HG02870 (cell line): ENCODE measurements around the gene POFUT2.

ENCODE experiments used
- ATAC-seq: cut with Tn5 transposase; IDR thresholded peaks from one replicate; pipeline ENCODE4 v1.9.1; 2021; ENCODE audit warnings: mild to moderate bottlenecking, moderate library complexity; ENCODE audit not compliant: unreplicated experiment

The POFUT2 gene, protein sequence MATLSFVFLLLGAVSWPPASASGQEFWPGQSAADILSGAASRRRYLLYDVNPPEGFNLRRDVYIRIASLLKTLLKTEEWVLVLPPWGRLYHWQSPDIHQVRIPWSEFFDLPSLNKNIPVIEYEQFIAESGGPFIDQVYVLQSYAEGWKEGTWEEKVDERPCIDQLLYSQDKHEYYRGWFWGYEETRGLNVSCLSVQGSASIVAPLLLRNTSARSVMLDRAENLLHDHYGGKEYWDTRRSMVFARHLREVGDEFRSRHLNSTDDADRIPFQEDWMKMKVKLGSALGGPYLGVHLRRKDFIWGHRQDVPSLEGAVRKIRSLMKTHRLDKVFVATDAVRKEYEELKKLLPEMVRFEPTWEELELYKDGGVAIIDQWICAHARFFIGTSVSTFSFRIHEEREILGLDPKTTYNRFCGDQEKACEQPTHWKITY

DNA sequence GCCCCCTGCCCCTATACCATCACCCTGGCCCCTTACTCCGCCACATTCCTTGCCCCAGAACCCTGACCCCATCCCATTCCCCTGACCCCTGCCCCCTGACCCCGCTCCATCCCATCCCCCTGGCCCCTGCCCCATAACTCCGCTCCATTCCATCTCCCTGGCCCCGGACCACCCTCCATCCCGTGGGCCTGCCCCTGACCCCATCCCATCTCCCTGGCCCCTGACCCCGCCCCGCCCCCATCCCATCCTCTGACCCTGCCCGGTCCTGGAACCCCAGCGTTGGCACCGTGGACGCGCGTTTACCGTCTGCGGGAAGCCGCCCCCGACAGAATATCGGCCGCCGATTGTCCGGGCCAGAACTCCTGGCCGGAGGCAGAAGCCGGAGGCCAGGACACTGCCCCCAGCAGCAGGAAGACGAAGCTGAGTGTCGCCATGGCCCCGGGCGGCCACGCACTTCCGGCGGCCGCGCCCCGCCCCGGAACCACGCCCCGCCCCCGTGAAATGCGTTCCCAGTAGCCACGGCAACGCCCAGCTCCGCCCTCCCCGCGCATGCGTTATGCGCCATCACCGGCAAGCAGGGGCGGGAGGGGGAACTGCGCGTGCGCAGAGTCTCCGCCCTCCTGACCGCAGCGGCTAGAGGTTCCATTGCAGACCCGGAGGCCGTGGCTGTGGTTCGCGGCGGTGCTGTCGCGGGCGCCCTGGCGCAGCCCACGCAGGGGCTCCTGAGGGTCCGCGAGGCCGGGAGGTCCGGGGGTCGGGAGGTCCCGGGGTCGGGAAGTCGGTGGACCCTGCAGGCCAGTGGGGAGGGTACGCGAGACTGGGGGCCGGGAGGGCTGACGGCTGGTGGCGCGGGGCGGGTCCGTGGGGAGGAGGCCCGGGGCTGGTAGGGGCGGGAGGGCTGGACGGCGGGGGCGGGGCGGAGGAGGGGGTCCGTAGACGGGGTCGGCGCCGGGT lies at the start of gene POFUT2:
TSS of gene POFUT2 (minus strand) at position 458 of the 954 bp plus-strand sequence. CDS start at position 434, 24 bp downstream.
- peak; percentile 72 for ATAC-seq

DNA sequence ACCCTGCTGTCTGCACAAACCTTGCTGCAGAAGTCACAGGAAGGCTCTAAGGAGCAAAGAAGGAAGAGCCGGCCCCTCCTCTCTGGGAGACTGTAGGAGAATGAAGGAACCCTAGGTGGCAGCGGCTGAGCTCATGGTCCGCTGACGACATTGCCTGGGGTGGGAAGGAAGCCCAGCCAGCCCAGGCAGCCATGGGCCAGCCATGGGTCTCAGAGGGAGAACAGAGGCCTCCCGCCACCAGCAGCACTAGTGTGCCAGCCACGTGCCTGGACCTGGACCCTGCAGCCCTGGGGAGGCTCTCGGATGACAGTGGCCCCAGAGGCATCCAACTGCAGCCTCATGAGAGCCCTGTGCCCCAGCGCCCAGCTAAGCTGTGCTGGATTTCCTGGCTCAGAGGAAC lies 49.2 kb upstream of the POFUT2 start:
- no peak for ATAC-seq

DNA sequence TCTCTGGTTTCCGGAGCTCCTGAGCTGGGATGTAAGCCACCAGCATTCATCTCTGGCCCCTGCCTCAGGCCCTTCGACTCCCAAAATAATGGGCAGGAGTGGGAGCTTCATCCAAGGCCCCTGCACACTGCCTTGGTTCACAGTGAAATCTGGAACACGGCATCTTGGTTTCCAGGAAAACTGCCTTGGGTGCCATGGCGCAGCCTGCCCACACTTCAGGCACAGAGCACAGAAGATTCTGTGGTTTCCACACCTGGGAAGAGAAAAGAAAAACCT lies 48.8 kb upstream of the POFUT2 start:
- no peak for ATAC-seq

DNA sequence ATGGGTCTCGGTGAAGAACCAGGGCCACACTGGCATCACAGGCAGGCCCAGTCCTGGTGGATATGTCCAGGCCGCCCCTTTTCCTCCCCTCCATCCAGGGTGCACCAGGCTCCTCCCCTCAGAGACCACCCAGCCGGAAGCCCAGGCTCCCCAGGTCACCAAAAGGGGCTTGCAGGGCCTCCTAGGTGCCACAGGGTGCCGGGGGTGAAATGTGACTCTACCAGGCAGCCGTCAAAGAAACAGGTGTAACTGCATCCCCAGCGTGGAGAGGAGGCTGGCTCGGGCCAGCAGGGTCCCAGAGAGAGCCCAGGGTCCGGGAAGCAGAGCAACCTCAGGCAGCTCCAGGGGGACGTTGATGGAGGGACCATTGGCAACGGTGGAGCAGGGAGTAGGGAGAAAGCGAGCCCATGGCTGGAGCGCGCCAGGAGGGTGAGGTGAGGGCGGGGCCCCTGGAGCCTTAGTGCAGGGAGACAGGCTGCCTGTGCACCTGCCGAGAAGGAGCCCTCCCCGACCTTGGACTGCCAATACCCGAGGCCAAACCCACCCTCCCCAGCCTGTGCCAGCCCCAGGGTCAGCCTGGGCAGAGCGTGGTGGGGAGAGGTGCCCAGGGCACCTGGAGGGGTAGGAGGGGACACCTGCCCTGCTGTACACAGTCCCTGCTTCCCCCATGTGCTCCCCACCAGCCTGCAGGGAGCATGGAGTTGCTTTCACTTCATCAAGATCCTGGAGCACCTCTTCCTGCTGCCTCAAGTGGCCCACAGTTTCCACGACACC lies 48.3 kb upstream of the POFUT2 start:
- ATAC-seq, result no peak

GRCh38 chr21:45335151-45335760 lies 47.6 kb upstream of the POFUT2 start:
- no peak for ATAC-seq

GRCh38 chr21:45334591-45335081 lies 46.9 kb upstream of the POFUT2 start:
- ATAC-seq, result no peak

DNA sequence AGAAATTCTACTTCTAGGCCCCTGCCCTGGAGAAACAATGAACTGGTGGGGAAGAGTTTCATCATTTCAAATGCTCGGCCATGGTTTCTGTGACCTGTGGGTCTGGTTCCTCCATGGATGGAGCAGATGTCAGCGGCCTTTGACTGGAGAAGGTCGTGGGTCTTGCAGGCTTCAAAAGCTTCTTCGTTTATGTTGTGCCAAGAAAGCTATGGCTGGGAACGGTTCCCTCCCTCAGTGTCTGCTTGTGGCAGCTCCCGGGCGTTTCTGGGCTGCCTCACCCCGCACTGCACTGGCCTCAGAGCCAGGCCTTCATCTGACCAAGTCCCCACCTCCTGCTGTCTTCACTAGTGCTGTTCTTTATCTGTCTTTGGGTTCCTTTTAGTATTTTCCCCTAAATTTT lies 46.4 kb upstream of the POFUT2 start:
- no peak for ATAC-seq

DNA sequence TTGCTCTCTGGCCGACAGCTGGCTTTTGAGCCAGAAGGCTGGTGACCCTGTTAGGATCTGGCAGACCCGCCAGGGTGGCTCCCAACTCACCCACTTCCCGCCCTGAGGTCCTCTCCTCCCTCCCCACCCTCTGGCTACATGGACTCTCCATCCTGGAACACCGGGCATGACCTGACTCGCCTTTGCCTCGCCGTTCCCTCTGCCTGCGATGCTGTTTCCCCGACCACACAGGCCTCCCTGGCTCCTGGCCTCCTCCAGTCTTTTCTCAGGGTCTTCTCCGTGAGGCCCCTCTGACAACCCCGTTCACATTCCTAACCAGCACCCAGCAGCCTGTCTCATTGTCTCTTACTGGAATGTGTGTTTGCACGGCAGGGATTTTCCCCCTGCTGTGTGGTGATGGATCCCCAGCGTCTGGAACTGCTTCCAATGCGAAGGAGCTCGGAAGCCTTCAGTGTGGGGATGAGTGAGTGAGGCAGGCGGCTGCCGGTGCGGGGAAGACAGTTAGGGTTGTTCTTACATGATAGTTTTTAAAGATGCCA lies 46.0 kb upstream of the POFUT2 start:
- ATAC-seq, result no peak

GRCh38 chr21:45332981-45333582 lies 45.4 kb upstream of the POFUT2 start:
- ATAC-seq, result no peak

DNA sequence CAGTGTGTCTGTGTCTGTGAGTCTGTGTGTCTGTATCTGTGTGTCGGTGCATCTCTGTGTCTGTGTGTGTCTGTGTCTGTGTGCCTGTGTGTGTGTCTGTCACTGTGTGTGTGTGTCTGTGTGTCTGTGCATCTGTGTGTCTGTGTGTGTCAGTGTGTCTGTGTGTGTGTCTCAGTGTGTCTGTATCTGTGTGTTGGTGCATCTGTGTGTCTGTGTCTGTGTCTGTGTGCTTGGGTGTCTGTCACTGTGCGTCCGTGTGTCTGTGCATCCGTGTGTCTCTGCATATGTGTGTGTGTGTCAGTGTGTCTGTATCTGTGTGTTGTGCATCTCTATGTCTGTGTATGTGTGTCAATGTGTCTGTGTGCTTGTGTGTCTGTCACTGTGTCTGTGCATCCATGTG lies 44.7 kb upstream of the POFUT2 start:
- no peak for ATAC-seq

- ATAC-seq, result no peak
These were observed 43.9 kb upstream of the POFUT2 start for GRCh38 chr21:45331531-45332147.

- no peak for ATAC-seq
These were observed 43.2 kb upstream of the POFUT2 start for GRCh38 chr21:45330851-45331261.

DNA sequence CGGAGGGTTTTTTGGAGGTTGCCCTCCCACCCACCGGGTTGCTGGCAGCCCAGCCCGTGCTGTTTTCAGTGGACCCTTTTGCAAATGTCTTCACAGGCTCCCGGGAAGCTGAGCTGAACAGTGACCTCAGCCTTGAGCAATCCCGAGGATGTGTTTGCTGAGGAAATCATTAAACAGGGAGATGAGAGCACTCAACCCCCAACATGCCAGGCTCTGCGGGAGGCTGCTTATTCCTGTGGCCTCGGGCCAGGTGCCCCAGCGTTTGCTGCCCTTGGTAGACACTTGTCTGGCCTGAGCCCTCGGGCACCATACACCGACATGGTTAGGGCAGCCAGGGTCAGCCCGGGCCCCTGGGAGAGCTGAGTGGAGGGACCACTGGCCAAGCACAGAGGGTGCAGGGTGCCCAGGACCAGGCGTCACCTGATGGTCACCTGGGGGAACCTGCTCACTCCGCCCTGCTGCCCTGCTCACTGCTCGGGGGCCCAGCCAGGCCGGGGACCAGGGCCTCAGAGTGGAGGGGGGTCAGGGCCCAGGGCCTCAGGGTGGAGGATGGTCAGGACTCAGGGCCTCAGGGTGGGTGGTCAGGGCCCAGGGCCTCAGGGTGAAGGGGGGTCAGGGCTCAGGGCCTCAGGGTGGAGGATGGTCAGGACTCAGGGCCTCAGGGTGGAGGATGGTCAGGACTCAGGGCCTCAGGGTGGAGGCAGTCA lies 42.5 kb upstream of the POFUT2 start:
- ATAC-seq, result no peak

DNA sequence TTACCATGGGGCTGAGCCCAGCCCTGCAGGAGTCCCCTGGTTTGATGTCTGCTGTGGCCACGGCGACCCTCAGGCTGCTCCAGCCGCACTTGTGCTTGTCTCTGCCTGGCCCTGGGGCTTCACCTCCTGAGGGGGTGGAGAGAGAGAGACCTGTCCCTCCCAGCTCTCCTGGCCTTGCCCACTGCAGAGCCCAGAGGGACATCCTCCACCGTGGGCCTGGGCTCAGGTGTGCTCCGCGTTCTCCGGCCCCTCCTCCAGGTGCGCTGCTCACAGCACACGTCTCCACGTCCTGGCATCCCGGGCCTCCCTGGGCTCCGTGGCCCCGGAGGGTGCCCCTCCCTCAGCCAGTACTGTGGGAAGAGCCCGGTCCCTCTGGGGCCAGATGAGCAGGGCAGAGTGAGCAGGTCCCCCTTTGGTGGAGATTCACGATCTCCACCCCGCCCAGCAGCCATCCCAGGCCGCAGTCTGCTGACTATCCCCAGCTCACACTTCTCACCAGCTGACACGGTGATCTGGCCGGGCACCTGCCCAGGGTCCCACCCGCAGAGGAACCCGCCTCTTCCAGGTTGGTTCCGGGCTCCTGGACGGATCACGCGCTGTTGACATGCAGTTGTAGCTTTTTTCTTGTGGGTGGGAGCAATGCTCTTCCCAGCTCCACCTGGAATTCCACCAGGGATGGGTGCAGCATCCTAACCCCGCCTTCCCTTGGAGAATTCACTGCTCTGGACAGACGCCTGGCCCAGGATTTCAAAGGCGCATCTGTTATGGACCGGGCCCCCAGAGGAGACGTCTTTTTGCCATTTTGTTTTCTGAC lies 41.8 kb upstream of the POFUT2 start:
- ATAC-seq, result no peak

- ATAC-seq, result no peak
These were observed 40.8 kb upstream of the POFUT2 start for GRCh38 chr21:45328198-45329091.

- ATAC-seq, result no peak
These were observed 39.9 kb upstream of the POFUT2 start for GRCh38 chr21:45327441-45328197.
